GM23248 (cell line): ENCODE results near the gene NQO2.

Source experiments
- EZH2 ChIP-seq: fragments of 200-600 bp; sonication (generic); IDR thresholded peaks from 2 replicates; pipeline ENCODE4 v1.6.1; 2018; ENCODE audit warnings: antibody characterized with exemption, mild to moderate bottlenecking; ENCODE audit not compliant: insufficient read depth, poor library complexity, severe bottlenecking
- EZH2phosphoT487 ChIP-seq: fragments of 200-600 bp; sonication (generic); IDR thresholded peaks from 2 replicates; pipeline ENCODE4 v1.6.1; 2018; ENCODE audit warnings: antibody characterized with exemption, moderate library complexity, mild to moderate bottlenecking, low read depth; ENCODE audit not compliant: insufficient read depth

- no peak for TF ChIP-seq EZH2phosphoT487
- TF ChIP-seq EZH2: no peak
These were observed 48.0 kb upstream of the NQO2 start for GRCh38 chr6:2951728-2952127.
